Spleen (tissue), 7 donors: ENCODE data around the gene FIBP.

ENCODE experiments used
- CTCF ChIP-seq, 11 experiments: fragments of 200-600 bp in 7 of 11; fragments of 450-650 bp in 4 of 11; sonication (generic) in 4 of 11; IDR thresholded peaks in 8 of 11; conservative IDR thresholded peaks in 3 of 11; 1 replicate in 7 of 11; 2 replicates in 4 of 11; pipeline versions ENCODE4 v1.4.0 to v1.8.0; 2016 to 2021; ENCODE audit warnings: antibody characterized with exemption in 11 of 11, inconsistent platforms in 4 of 11, mild to moderate bottlenecking in 1 of 11
- POLR2A ChIP-seq, 3 donors: fragments of 450-650 bp; IDR thresholded peaks; one replicate each; pipeline ENCODE4 v1.5.1; 2017; ENCODE audit warnings: antibody characterized with exemption in 3 of 3, mild to moderate bottlenecking in 1 of 3
- POLR2AphosphoS5 ChIP-seq, 3 donors: sonication (generic); formaldehyde crosslinking; IDR thresholded peaks; one replicate each; pipeline ENCODE4 v1.5.1; 2017; ENCODE audit warnings: antibody characterized with exemption in 3 of 3
- donor health status: DM: no; HTN: no; CAD: no; lungs with moderate emphysema.
- donor health status: DM: no; HTN: no; CAD: no.
- donor health status: DM: no; HTN: no; CAD: no.

GRCh38 chr11:65867284-65868071, 20.8 kb downstream of the FIBP start:
- no peak for TF ChIP-seq CTCF (IDR thresholded peaks at IDR 0.05 in 8 of 11, conservative IDR thresholded peaks at IDR 0.05 in 3 of 11)
- no peak for TF ChIP-seq POLR2AphosphoS5 (IDR thresholded peaks at IDR 0.05)
- no peak for TF ChIP-seq POLR2A (IDR thresholded peaks at IDR 0.05)
